Fibroblast of skin of left quadriceps (primary cell): Measurements from ENCODE around the gene NSMCE3.
"Not testable (repeated sequence)": the region's sequence is repeated elsewhere in the genome, so short reads cannot be mapped to it uniquely, and the experiment has no call there.

Experiments used
- DNase-seq, 2 experiments: peaks; one replicate each; pipeline ENCODE4 v3.0.0-alpha.2; 2013; ENCODE audit warnings: low read depth in 2 of 2

Gene NSMCE3

GRCh38 chr15:29270169-29270955 is 740 bp upstream of the NSMCE3 start:
- DNase-seq = peak; percentile 96

GRCh38 chr15:29268706-29269484 is 727 bp downstream of the NSMCE3 start:
- no peak for DNase-seq

DNA sequence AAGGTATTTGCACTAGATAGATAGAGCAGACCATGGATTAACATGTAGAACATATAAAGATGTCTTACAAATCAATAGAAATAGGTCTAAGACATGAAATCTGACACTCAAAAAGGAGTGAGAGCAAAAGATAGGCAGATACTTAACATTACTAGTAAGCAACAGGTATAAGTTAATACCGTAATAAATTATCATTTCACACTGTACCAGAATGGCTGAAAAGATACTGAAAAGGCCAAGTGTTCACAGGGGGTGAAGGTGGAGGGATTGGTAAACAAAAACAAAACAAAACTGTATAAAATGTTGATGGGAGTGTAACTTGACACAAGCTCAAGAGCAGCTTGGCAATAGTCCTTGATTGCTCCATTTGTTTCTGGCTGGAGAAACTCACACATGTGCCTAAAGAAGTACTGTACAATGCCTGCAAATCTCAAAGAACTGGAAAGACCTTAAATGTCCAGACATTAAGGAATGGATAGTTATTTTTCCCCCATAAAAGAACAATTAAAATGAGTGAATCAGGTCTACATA is 3.5 kb downstream of the NSMCE3 start:
- no peak for DNase-seq

DNA sequence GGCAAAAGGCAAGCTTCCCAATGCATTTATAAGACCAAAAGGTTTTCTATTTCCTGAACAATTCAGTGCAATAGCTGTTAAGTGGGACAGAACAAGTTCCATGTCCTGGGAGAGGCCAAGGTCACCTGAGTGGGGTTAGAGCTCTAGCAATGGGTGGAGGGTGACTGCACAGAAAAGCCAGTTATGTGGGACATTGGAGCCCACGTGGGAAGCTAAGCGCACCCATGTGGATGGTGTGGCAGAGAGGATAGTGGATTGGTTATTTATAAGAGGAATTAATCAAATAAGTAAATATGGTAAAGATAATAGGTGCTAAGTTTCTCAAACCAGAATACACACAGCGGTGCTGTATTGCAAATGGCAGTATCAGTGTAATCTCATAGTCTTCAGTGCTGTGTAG is 6.3 kb downstream of the NSMCE3 start:
- DNase-seq = no peak

DNA sequence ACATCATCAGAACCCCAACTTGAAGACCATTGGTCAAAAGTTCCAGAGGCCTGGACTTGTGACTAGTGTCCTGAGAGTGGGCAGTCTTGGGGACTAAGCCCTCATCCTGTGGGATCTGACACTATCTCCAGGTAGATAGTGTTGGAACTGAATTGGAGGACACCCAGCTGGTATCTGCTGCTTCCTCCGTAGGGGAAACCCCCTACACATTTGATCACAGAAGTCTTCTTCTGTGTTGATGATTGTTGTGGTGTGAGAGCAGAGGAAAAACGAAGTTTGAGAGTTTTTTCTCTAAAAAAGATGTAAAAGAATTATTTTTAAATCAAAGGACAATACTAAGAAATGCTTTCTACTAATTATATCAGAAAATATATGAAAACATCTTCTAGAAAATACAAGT is 6.9 kb downstream of the NSMCE3 start:
- no peak for DNase-seq

DNA sequence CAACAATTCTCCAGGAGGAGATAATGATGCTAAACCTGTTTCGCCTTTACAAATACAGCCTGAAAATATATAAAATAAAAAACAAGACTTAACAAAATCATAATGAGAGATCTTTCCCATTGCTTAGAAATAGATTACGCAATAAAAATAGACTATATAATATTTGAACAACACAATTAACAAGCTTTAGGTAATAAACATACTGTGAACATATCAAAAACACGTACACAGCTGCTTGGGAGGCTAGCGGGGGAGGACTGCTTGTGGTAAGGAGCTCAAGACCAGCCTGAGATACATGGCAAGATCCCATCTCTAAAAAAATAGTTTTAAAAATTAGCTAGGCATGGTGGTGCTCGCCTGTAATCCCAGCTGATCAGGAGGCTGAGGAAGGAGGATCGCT is 8.7 kb downstream of the NSMCE3 start:
- no peak for DNase-seq

DNA sequence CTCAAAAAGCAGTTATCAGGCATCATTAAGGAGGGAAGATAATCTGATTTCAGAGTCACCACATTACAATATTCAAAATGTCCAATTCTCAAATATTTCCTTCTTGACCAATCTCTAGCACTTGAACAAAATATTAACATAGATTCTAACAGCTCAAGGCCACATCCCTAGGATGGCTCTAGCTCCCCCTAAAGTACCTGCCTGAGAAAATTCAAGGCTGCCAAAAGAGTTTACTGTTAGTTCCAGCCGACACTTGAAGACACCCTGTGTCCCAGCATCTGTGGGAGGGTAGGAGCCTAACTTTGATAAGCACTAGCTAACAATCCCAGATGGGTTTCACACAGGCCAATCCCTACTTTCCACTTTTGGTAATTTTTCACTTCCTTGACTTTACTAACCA is 10.4 kb downstream of the NSMCE3 start:
- no peak for DNase-seq

- no peak for DNase-seq
Measured at GRCh38 chr15:29252234-29252633, 17.4 kb downstream of the NSMCE3 start.

DNA sequence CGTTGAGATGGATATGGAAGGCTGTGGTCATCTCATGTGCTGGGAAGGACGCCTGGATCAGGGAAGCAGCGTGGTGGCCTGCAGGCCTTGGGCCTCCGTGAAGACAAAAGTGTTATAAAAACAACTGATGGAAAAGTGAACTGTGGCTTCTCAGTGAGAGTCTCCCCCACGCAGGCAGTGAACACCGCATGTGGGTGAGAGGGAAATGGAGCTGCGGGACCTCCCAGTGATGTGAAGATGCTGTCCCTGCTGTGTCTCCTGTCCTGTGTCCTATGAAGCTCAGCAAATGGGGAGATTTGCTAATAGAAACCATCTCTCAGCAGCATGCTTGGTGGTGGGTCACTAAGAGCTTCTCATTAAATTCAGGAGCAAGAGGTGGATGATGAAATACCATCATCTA is 25.1 kb downstream of the NSMCE3 start:
- DNase-seq = no peak

GRCh38 chr15:29244123-29244522 is 25.5 kb downstream of the NSMCE3 start:
- DNase-seq = no peak

- no peak for DNase-seq
Measured at GRCh38 chr15:29242456-29243242, 27.0 kb downstream of the NSMCE3 start.

DNA sequence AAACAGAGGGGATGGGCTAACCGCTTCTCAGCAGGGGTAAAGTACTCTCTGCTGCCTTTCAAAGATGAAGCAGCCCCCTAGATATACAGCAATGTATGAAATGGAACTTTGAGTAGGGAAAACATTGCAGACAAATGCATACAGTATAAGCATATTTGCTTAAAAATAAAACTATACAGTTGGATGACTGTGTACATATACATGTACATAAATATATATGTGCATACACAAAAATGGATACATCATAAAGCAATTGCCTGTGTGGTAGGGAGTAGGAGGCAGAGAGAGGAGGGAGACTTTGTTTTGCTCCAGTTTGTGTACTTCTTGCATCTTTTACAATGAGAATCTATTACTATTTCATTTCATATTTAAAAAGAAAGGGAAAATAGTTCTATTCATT is 28.4 kb downstream of the NSMCE3 start:
- DNase-seq = no peak

DNA sequence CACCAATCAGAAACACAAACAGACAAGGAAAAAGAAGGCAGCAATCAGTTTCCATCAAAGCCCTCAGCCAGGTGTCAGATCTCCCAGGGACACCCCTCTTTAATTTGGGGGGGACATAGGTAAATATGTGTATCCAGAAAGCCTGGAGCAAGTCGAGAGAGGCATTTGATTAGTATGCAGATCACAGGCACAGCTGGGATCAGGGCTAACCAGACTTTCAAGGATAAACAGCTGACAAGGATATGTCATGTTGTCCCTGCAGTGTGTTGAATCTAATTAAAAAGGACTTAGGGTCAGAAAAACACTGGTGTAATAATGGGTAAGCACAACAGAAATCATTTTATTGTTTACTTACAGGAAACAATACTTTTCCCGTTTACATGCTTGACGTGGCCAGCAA is 30.2 kb downstream of the NSMCE3 start:
- DNase-seq = no peak

- DNase-seq = peak; percentile 20 to 25
Measured at GRCh38 chr15:29233566-29233965, 36.1 kb downstream of the NSMCE3 start.

DNA sequence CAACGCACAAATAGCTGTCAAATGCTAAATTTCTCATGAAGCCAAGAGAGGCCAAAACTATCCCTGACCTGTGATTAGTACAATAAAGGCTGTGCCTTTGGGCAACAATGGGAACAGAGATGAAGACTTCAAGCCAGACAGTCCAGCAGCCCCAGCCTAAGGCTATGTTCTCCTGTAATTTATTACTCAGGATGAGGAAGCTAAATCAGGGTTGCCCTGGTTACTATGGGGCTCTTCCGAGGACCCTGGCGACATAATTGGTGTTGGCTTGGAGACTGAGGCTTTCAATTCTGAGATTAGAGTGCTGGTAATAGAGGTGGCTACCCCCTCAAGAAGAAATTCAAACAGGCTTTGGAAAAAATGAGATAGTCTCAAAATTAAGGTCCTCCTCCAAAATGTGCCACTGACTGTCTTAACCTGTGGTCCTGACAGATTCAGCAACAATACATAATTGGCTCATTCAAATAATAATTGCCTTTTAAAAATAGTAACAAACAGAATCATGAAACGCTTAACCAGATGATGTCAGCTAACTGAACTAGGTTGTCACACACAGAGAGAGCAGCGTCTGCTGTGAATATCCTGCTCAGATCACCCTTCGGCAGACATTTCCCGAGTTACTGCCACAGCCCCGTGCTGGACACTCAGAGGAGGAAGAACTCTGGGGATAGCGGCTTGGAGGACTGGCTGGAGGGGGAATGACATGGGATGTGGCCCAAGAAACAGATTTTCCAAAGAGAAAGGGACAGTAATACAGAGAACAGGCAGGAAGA is 43.0 kb downstream of the NSMCE3 start:
- no peak for DNase-seq

- DNase-seq = no peak
Measured at GRCh38 chr15:29225534-29226234, 43.9 kb downstream of the NSMCE3 start.

DNA sequence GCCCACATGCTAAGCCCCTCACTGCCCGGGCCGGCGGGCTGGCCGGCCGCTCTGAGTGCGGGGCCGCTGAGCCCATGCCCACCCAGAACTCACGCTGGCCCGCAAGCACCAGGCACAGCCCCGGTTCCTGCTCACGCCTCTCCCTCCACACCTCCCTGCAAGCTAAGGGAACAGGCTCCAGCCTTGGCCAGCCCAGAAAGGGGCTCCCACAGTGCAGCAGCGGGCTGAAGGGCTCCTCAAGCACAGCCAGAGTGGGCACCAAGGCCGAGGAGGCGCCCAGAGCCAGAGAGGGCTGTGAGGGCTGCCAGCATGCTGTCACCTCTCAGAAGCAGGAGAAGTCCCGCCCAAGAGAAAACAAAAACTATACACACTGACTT is 44.6 kb downstream of the NSMCE3 start:
- not testable (repeated sequence) for DNase-seq

GRCh38 chr15:29224235-29224986 is 45.2 kb downstream of the NSMCE3 start:
- DNase-seq = not testable (repeated sequence)

DNA sequence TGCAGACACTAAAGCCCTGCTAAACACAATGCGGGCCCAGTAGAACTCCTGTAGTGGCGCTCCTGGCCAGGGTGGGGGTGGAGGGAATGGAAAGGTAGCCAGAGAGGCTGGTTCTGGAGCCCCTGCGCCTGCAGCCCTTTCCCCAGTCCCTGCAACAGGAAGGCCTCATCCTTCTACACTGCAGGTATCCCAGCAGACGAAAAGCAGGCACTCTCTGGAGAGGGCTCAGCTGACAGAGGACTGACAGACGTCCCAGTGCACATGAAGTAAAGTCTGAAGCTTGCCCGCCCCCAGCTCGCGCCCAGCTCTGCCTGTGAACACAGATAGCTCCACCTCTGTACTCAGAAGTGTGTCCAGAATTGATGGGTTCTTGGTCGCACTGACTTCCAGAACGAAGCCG is 46.0 kb downstream of the NSMCE3 start:
- DNase-seq = no peak
